Stimulated activated CD8-positive, alpha-beta memory T cell treated with anti-CD3 and anti-CD28 coated beads, Interleukin-4, amount 100 ng/mL, for 1 hour (primary cell): ENCODE results near the gene ARMC2.
"Not testable (repeated sequence)": the region's sequence is repeated elsewhere in the genome, so short reads cannot be mapped to it uniquely, and the experiment has no call there.

Experiments used
- DNase-seq, 2 donors: peaks; one replicate each; pipeline ENCODE4 v3.0.0-alpha.2; 2020; ENCODE audit warnings: low read depth in 2 of 2, low spot score in 1 of 2

Gene ARMC2

DNA sequence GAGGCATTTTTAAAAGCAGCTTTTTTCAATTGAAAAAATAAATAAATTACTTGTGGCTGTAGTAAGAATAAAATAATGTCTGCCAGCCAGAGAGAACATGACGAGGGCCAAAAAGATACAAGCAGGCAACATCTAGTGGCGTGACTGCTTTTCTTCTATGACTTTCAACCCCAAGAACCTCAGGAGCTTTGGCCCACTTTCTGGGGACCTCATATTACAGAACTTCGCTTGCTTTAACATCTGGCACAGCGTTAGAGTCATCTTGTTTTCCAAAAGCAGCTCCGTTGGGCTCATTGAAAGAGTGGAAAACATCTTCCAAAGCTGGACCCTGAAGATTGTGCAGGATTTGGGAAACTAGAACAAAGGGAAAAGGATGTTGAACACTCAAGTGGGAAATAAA is 67.0 kb downstream of the ARMC2 start:
- no peak for DNase-seq

DNA sequence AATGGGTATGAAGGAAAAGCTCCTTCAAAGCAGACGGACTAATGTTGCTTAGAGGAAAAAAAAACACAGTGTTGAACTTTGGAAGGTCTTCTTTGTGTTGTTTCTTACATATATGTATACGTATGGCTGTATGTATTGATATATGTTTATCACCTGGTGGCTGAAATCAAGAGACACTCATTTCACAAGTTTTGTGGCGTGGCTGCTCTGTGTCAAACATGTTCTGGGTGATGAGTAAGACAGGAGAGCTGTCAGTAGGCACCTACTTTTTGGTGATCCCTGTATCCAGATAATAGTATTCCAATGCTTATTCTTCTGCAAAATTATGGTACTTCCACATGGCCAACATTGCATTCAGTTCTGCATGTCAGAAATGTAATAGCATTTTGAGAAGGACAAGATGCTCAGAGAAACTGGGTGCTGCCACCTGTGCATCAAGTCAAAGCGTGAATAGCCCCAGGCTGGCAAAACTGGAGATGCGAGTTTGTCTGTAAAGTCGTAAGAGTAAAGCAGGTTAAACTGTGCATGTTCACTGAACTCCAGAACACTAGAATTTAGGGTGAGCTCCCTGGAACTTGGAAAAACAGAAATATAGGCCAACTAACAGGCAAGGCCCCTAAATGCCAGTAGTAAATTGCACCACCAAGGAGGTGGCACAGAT is 67.9 kb downstream of the ARMC2 start:
- no peak for DNase-seq

- no peak for DNase-seq
These were observed 72.5 kb downstream of the ARMC2 start for GRCh38 chr6:108920751-108921150.

DNA sequence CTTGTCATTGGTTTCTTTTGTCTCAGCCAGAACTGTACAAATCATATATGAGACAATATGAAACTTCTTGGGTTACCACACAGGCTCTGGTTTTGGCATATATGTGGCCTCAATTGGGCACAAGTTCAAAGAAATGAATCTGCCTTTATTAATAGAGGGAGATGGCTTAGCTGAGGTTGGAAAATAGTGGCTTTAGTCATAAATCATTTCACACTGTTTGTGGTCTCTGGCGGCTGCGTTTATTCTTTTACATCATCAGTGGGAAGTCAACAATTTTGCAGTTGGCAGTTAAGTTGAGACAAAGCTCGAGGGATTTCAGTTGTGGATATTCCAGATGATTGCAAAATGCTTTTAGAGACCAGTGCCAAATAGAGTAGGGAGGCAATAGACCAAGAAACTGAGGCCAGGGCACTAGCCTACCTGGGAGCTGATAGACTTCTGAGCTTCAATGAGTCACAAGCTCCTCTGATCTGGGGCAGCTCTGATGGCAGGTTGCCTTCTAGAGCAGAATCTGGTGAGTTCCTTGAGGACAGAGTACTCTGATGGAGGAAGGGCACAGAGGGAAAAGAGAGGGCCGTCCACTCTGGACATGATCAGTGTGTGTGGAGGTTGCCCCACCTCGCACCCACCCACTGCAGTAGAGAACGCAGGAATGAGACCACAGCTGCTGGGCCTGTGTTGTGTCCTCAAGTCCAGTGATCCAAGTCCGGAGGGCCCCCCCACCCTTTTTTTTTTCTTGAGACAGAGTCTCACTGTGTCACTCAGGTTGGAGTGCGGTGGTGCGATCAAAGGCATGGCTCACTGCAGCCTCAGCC is 73.5 kb downstream of the ARMC2 start:
- no peak for DNase-seq

DNA sequence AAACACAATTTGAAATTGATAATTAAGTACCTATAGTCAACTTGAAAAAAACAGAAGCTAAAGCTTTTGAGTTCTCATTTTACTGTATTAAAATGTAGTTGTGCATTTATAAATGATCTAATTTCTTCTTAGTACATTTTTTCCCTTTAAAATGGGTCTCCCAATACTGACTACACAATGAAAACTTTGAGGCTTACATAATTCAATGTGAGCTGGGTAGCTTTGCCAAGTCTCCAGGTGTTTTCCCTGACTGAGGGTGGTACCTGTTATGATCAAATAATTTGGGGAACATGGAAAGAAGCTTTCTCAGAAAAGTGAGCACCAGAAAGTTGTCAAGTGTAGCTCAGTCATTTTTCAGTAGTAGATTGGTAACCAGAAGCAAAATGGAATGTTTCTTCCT is 74.3 kb downstream of the ARMC2 start:
- DNase-seq = no peak

- DNase-seq = no peak
These were observed 79.7 kb downstream of the ARMC2 start for GRCh38 chr6:108927927-108928326.

DNA sequence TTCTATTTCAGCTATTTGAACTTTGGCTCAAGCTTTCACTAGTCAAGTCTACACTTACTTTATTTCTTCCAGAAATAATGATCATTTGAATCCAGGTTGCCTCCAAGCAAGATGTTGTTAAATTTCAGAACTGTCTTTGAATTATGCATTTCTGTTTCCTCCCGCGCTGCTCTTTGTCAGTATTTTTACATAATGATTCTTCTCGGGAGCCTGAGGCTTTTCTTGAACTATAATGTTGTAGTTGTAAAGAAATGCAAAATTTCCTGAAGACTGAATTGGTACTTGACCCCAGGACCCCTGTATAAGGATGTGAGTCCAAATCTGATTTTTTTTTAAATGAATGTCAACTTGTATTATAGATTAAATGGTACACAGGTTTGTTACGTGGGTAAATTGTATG is 80.4 kb downstream of the ARMC2 start:
- DNase-seq = no peak

- not testable (repeated sequence) for DNase-seq
These were observed 82.9 kb downstream of the ARMC2 start for GRCh38 chr6:108931090-108931489.

- DNase-seq = no peak
These were observed 88.9 kb downstream of the ARMC2 start for GRCh38 chr6:108937170-108937569.

- no peak for DNase-seq
These were observed 92.5 kb downstream of the ARMC2 start for GRCh38 chr6:108940741-108941140.

DNA sequence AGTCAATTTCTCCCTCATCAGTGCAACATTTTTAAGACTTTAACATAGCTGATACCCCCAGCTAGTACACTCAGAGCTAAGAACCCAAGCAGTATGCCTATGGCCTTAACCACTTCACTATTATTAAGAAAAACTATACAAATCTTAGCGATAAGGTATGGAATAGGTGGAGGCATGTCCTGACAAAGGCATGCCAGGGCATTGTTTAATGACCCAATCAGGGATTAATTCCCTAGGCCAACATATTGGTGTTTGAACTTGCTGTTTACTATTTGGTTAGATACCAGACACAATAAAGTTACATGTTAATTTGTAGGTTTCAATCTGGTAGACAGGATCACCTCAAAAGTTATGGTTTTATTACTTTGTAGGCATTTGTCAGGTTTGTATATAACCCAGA is 93.1 kb downstream of the ARMC2 start:
- DNase-seq = no peak

GRCh38 chr6:108941859-108942258 is 93.6 kb downstream of the ARMC2 start:
- no peak for DNase-seq

DNA sequence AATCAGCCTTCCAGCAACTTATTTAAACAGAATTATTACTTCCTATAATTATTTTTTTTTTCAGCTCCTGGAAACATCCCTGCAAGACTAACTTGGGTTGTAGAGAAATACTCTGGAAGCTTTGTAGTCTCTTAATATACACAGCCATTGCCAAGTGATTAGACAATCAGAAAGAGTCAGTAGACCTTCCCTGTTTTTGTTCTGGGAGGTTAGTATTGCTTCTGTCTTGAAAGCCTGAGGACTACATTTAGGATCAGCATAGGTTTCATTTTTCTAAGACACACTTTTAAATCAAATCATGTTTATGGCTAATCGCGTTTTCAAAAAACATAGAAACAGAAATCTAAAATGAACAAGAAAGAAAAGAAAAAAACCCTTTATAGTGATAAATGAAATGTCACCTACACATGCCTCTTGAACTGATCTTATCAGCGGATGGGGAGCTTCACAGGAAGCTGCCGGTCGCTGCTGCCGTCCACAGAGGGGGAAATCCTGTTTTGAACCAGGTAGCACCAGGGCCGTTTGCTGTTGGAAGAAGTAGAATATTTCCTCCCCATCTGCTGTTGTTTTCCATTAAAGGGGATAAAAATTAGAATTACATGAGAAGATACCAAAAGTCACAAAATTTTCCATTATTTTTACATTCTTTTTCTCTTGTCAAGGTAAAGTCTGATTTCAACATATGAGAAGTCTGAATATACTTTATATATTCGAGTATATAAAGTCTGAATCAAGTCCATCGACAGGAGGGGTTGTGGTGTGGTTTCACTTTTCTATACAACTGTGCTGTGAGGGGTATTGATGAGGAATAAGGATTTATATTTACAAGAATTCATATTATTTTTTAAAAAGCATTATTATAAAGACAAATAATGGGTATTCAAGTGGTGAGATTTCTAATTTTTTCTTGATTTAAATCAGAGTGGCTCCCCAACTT is 94.6 kb downstream of the ARMC2 start:
- DNase-seq = peak; percentile 23 to 39

DNA sequence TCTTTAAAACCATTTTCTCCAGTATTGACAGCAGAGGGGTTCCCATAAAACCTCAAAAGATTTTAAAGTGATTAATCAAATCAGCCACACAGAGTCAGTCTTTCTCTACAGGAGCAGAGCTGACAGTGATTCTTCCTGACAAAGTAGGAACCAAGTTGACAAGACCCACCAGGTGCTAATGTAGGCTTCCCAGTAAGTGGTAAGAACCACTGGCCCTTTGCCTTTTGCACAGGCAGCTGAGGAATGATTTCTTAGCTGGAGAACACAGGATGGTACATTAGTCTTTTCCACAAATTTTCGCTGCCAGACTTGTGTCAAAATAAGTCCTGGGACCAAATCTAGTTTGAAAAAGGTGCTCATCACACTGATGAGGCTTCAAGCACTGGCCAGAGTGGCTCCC is 95.8 kb downstream of the ARMC2 start:
- DNase-seq = no peak

DNA sequence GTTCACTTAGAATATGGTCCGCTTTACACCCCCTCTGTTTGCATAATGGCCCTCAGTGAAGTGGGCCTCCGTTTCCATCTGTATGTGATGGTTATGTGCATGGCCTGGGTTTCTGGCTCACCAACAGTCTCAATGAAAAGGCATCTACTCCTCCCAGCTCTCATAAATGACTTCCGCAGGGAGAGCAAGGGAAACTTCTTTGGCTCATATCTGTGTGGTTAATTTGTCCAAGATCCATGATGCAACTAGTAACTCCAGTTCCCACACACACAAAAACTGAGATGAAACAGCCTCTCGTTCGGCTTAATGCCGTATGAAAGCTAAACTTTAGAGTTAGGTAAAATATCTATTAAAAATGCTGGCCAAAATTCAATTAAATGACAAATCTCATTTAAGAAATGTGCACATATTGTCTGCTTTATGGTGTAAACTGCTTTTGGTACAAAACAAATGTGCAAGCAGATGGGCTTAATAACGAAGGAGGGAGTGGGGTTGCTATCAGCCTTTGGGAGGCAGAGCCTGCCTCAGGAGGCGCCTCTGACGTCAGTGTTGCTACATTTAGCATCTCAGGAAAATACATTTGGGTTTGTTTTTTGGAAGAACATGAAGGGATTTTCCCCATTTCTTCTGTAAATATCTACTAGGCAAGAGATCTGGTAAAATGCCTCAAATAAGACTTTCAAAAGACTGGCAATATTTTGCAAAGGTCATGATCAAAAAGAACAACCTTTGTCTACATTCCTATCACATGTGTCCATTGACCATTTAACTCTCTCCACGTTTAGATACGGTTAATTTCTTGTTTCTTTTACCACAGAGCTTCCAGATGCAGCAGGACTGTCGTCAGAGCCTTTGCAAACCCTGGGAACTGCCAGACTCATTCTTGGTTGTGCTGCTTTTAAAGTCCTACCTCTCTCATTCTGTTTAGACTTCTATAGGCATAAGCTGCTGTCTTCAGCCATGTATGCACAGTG is 96.8 kb downstream of the ARMC2 start:
- no peak for DNase-seq

GRCh38 chr6:108945681-108946159 is 97.5 kb downstream of the ARMC2 start:
- DNase-seq = no peak

DNA sequence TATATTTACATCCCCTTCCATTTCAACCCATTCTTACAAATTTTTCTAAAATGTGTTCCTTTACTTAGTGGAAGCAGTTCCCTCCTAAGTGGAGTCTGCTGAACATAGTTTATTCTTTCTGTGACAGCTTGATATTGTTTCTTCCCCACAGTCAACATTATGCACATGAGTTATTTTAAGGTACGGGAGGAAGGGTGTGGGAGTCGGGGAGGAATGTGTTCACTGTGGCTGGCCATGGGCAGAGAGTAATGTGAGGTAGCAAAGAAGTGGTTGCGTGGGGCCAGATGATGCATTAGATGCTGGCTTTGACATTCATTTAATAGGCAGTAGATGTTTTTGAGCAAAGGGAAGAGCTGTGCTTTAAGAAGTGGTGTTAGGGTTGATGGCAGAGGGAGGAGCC is 98.5 kb downstream of the ARMC2 start:
- no peak for DNase-seq

- no peak for DNase-seq
These were observed 99.1 kb downstream of the ARMC2 start for GRCh38 chr6:108947114-108947854.

GRCh38 chr6:108948181-108948661 is 100.0 kb downstream of the ARMC2 start:
- DNase-seq = no peak
